ENCODE data around the gene CLNK. TPM values are rescaled to one million over a fixed set of nuclear protein-coding genes. Genes with fewer than 3 reads are reported as not detected.

The CLNK gene
- total and polyA plus RNA-seq, 10 donors = 0.39 to 2.8 (median 1.3) TPM

DNA sequence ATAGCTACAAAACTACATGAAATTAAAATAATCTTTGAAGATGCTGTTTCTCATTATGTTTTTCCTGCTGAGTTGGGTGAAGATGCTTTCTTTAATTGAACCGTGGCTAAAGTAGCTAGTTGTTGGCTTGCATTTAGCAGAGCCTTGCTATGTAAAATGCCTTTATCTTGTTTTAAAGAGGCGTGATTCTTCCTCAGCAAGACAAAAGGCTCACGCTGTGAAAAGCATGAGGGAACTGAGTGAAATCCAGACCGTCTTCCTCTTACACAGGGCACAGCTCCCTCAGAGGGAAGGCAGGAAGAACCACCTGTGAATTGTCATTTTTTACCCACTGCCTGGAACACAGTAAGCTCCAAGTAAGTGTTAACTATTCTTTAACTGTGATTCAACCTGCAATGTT, 188.4 kb downstream of the CLNK start:
- Histone ChIP-seq H3K27me3 (replicated peaks in 1 of 7) (no peaks in the 10 kb centered on the region), H3K9me3 (no peaks in the 10 kb centered on the region), H3K27ac (no peak overlapping the region), H3K4me1 (no peaks in the 10 kb centered on the region), H3K4me3 (no peak overlapping the region), H3K36me3 (no peaks in the 10 kb centered on the region)
- WGBS, 5 donors = 57 to 73% (median 61%) methylated on average over 4 of the region's 4 CpGs
- no peak for TF ChIP-seq POLR2AphosphoS5 (IDR thresholded peaks at IDR 0.05)
- TF ChIP-seq CTCF (IDR thresholded peaks at IDR 0.05 in 8 of 11, conservative IDR thresholded peaks at IDR 0.05 in 3 of 11) = no peak
- DNase-seq = no peak
- intact Hi-C loops (cut with DNase I; ENCODE audit: low total_unique reads) = no loop called here

DNA sequence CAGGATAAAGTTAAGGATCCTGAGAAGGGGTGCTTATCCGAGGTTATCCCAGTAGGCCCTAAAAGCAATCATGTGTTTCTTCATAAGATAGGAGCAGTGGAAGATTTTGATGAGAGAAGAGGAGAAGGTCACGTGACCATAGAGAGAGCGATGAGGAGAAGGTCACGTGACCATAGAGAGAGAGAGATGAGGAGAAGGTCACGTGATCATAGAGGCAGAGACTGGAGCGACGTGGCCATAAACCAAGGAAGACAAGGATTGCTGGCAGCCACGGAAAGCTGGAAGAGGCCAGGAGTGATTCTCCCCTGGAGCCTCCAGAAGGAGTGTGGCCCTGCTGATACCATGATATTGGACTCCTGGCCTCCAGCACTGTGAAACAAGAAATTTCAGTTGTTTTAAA, 188.9 kb downstream of the CLNK start:
- H3K4me1 ChIP-seq = no peaks in the 10 kb centered on the region
- no peak overlapping the region for H3K4me3 ChIP-seq
- TF ChIP-seq CTCF (IDR thresholded peaks at IDR 0.05 in 8 of 11, conservative IDR thresholded peaks at IDR 0.05 in 3 of 11) = no peak
- TF ChIP-seq POLR2A (IDR thresholded peaks at IDR 0.05) = no peak
- TF ChIP-seq POLR2AphosphoS5 (IDR thresholded peaks at IDR 0.05) = no peak
- no peak overlapping the region for H3K27ac ChIP-seq
- 74 to 85% (median 82%) methylated on average over 8 of the region's 8 CpGs for WGBS, 5 donors
- no peak for DNase-seq
- intact Hi-C loops (cut with DNase I; ENCODE audit: low total_unique reads) = no loop called here
- H3K36me3 ChIP-seq = no peaks in the 10 kb centered on the region
- H3K27me3 ChIP-seq (replicated peaks in 1 of 7) = no peaks in the 10 kb centered on the region
- no peaks in the 10 kb centered on the region for H3K9me3 ChIP-seq

GRCh38 chr4:10492464-10492863, 192.1 kb downstream of the CLNK start:
- 67 to 82% (median 73%) methylated on average over 11 of the region's 11 CpGs for WGBS, 5 donors
- TF ChIP-seq POLR2AphosphoS5 (IDR thresholded peaks at IDR 0.05) = no peak
- TF ChIP-seq CTCF (IDR thresholded peaks at IDR 0.05 in 8 of 11, conservative IDR thresholded peaks at IDR 0.05 in 3 of 11) = no peak
- TF ChIP-seq POLR2A (IDR thresholded peaks at IDR 0.05) = no peak
- no peak for DNase-seq
- no peaks in the 10 kb centered on the region for H3K36me3 ChIP-seq
- intact Hi-C loops (cut with DNase I; ENCODE audit: low total_unique reads) = no loop called here
- H3K4me1 ChIP-seq = no peaks in the 10 kb centered on the region
- no peaks in the 10 kb centered on the region for H3K9me3 ChIP-seq
- no peak overlapping the region for H3K4me3 ChIP-seq
- no peak overlapping the region for H3K27ac ChIP-seq
- no peaks in the 10 kb centered on the region for H3K27me3 ChIP-seq (replicated peaks in 1 of 7)

GRCh38 chr4:10491401-10491800, 193.2 kb downstream of the CLNK start:
- WGBS, 5 donors = 56 to 74% (median 70%) methylated on average over 3 of the region's 3 CpGs
- Histone ChIP-seq H3K9me3 (no peaks in the 10 kb centered on the region), H3K4me3 (no peak overlapping the region), H3K4me1 (no peaks in the 10 kb centered on the region), H3K36me3 (no peaks in the 10 kb centered on the region), H3K27me3 (replicated peaks in 1 of 7) (no peaks in the 10 kb centered on the region), H3K27ac (no peak overlapping the region)
- no peak for TF ChIP-seq POLR2A (IDR thresholded peaks at IDR 0.05)
- TF ChIP-seq POLR2AphosphoS5 (IDR thresholded peaks at IDR 0.05) = no peak
- TF ChIP-seq CTCF (IDR thresholded peaks at IDR 0.05 in 8 of 11, conservative IDR thresholded peaks at IDR 0.05 in 3 of 11) = no peak
- intact Hi-C loops (cut with DNase I; ENCODE audit: low total_unique reads) = no loop called here
- no peak for DNase-seq
